SK-N-SH (cell line): Measurements from ENCODE around the gene ADAMTS13. TPM values are rescaled to one million over a fixed set of nuclear protein-coding genes. Genes with fewer than 3 reads are reported as not detected.
A peak's percentile ranks its signal among the peaks of the same experiment; 100 is the strongest.

Experiments
- CTCF ChIA-PET: fragments of 300-600, 350-600 bp; formaldehyde crosslinking; extraction: SDS; loops from one replicate; lab custom pipeline; 2021; lab: Yijun Ruan, JAX
- POLR2A ChIA-PET: fragments of 350-600 bp; sonication (Branson Sonifier 250); formaldehyde crosslinking; extraction: SDS; loops from one replicate; lab custom pipeline; 2020; ENCODE audit warnings: antibody characterized with exemption, inconsistent platforms; lab: Yijun Ruan, JAX
- DNase-seq: peaks from one replicate; pipeline ENCODE4 v3.0.0; 2012
- H2AFZ ChIP-seq: fragments of 200-600 bp; sonication (generic); 2 replicates; pipeline ENCODE4 v1.8.1; 2016; ENCODE audit warnings: antibody characterized with exemption, mild to moderate bottlenecking, low read depth
- H3F3A ChIP-seq: fragments of 200-600 bp; sonication (generic); replicated peaks from 2 replicates; pipeline ENCODE3; 2016; ENCODE audit warnings: antibody characterized with exemption, mild to moderate bottlenecking; ENCODE audit not compliant: insufficient read depth
- H3K27ac ChIP-seq, 2 experiments: fragments of 200-500 bp in 1 of 2; fragments of 200-600 bp in 1 of 2; sonication (Bioruptor generic) in 1 of 2; sonication (generic), shearing (Covaris generic) in 1 of 2; 2 replicates each; pipeline versions ENCODE4 v1.5.1 to v1.6.1; 2014 to 2016; ENCODE audit warnings: low read depth in 2 of 2, inconsistent platforms in 1 of 2, low read length in 1 of 2, mild to moderate bottlenecking in 1 of 2, mixed read lengths in 1 of 2
- H3K27me3 ChIP-seq: fragments of 200-600 bp; sonication (generic), shearing (Covaris generic); 2 replicates; pipeline ENCODE4 v1.6.1; 2016; ENCODE audit warnings: mixed run types; ENCODE audit not compliant: insufficient read depth
- H3K36me3 ChIP-seq, 2 experiments: fragments of 200-500 bp in 1 of 2; fragments of 200-600 bp in 1 of 2; sonication (Bioruptor generic) in 1 of 2; sonication (generic) in 1 of 2; replicated peaks in 1 of 2; 2 replicates each; pipeline versions ENCODE3 to v1.5.1; 2014 to 2016; ENCODE audit warnings: low read length in 1 of 2, mild to moderate bottlenecking in 1 of 2; ENCODE audit not compliant: insufficient read depth in 2 of 2, control insufficient read depth in 1 of 2
- H3K4me1 ChIP-seq, 2 experiments: fragments of 200-500 bp in 1 of 2; fragments of 200-600 bp in 1 of 2; sonication (Bioruptor generic) in 1 of 2; sonication (generic), shearing (Covaris generic) in 1 of 2; 2 replicates each; pipeline versions ENCODE4 v1.5.1 to v1.6.1; 2014 to 2016; ENCODE audit warnings: low read depth in 1 of 2, low read length in 1 of 2, mixed run types in 1 of 2; ENCODE audit not compliant: insufficient read depth in 2 of 2, control insufficient read depth in 1 of 2
- H3K4me2 ChIP-seq: fragments of 200-600 bp; sonication (generic), shearing (Covaris generic); 2 replicates; pipeline ENCODE4 v1.6.1; 2017; ENCODE audit warnings: mixed run types
- H3K4me3 ChIP-seq, 2 experiments: fragments of 200-500 bp in 1 of 2; fragments of 200-600 bp in 1 of 2; sonication (Bioruptor generic) in 1 of 2; sonication (generic), shearing (Covaris generic) in 1 of 2; 2 replicates each; pipeline versions ENCODE4 v1.5.1 to v1.8.1; 2014 to 2016; ENCODE audit warnings: low read depth in 2 of 2, inconsistent platforms in 1 of 2, low read length in 1 of 2, mild to moderate bottlenecking in 1 of 2, mixed read lengths in 1 of 2, moderate library complexity in 1 of 2
- H3K79me2 ChIP-seq: fragments of 200-600 bp; sonication (generic); 2 replicates; pipeline ENCODE4 v1.8.1; 2017; ENCODE audit warnings: mild to moderate bottlenecking; ENCODE audit not compliant: insufficient read depth
- H3K9ac ChIP-seq: fragments of 200-600 bp; sonication (generic); 2 replicates; pipeline ENCODE4 v1.6.1; 2017; ENCODE audit warnings: mixed run types
- H3K9me2 ChIP-seq: fragments of 200-600 bp; sonication (generic); 2 replicates; pipeline ENCODE4 v1.6.1; 2017; ENCODE audit warnings: mixed run types
- H3K9me3 ChIP-seq: fragments of 200-600 bp; sonication (generic); 2 replicates; pipeline ENCODE4 v1.6.1; 2017; ENCODE audit warnings: mixed run types, mild to moderate bottlenecking, moderate library complexity
- H4K20me1 ChIP-seq: fragments of 200-600 bp; sonication (generic); 2 replicates; pipeline ENCODE4 v1.6.1; 2017; ENCODE audit warnings: mild to moderate bottlenecking, mixed run types; ENCODE audit not compliant: insufficient read depth
- CHD2 ChIP-seq: fragments of 150-350 bp; IDR thresholded peaks from 2 replicates; pipeline ENCODE4 v1.6.1; 2018; ENCODE audit warnings: low read length; ENCODE audit not compliant: partially characterized antibody
- EP300 ChIP-seq, 2 experiments: IDR thresholded peaks; 2 replicates each; pipeline versions ENCODE4 v1.4.0 to v1.6.1; 2012; ENCODE audit warnings: borderline replicate concordance in 1 of 2, low read depth in 1 of 2, low read length in 1 of 2
- FOXJ3 ChIP-seq: sonication (generic); formaldehyde crosslinking; IDR thresholded peaks from 2 replicates; pipeline ENCODE4 v1.5.1; 2020; ENCODE audit warnings: mild to moderate bottlenecking, missing genetic modification reagents
- GATA2 ChIP-seq: sonication (generic); formaldehyde crosslinking; IDR thresholded peaks from 2 replicates; pipeline ENCODE4 v1.5.0; 2020; ENCODE audit warnings: mild to moderate bottlenecking, missing genetic modification reagents
- MEF2A ChIP-seq: IDR thresholded peaks from 2 replicates; pipeline ENCODE4 v1.4.0; 2012; ENCODE audit warnings: low read depth, borderline replicate concordance
- MXI1 ChIP-seq: IDR thresholded peaks from 2 replicates; pipeline ENCODE4 v1.6.1; 2012; ENCODE audit warnings: mild to moderate bottlenecking, low read depth, low read length, improper control_type of control experiment
- NFIC ChIP-seq: IDR thresholded peaks from 2 replicates; pipeline ENCODE4 v1.4.0; 2012; ENCODE audit warnings: borderline replicate concordance
- NRF1 ChIP-seq: IDR thresholded peaks from 2 replicates; pipeline ENCODE4 v1.6.1; 2012; ENCODE audit warnings: low read depth, mild to moderate bottlenecking, low read length
- POLR2AphosphoS5 ChIP-seq: IDR thresholded peaks from 2 replicates; pipeline ENCODE4 v1.6.1; 2012; ENCODE audit warnings: low read depth, low read length
- RCOR1 ChIP-seq: fragments of 150-350 bp; IDR thresholded peaks from 2 replicates; pipeline ENCODE4 v1.6.1; 2017; ENCODE audit warnings: antibody characterized with exemption, low read length
- RXRA ChIP-seq: IDR thresholded peaks from 2 replicates; pipeline ENCODE4 v1.4.0; 2012; ENCODE audit warnings: low read depth, mild to moderate bottlenecking, borderline replicate concordance
- SMC3 ChIP-seq: IDR thresholded peaks from 2 replicates; pipeline ENCODE4 v1.6.1; 2012; ENCODE audit warnings: low read depth, low read length, improper control_type of control experiment
- TEAD4 ChIP-seq: IDR thresholded peaks from 2 replicates; pipeline ENCODE4 v1.4.0; 2012; ENCODE audit warnings: mild to moderate bottlenecking, borderline replicate concordance; ENCODE audit not compliant: insufficient read depth
- WGBS: methylation state at CpG from one replicate; pipeline ENCODE4 v1.1.6; 2017; ENCODE audit warnings: low lambda C conversion rate; 5-methylcytosine and 5-hydroxymethylcytosine counted together
- polyA plus RNA-seq, 3 experiments: library from polyadenylated mRNA; depleted of rRNA; stranded (reverse); fragments of >200 nt; gene quantifications; 2 replicates each; pipeline ENCODE4 v1.2.3, GENCODE V29; 2012
- TF ChIP-seq, protein P1 (sequence below): IDR thresholded peaks from 2 replicates; pipeline ENCODE4 v1.4.0; 2012; ENCODE audit warnings: low read depth

ADAMTS13 gene
- polyA plus RNA-seq, 1 of the 3 experiments (the other 2 are of a cell fraction), result 10.6 TPM

GRCh38 chr9:133505186-133505830, 83.1 kb downstream of the ADAMTS13 start:
- Histone ChIP-seq H3K36me3 (no peaks in the 10 kb centered on the region), H4K20me1 (no peaks in the 10 kb centered on the region), H3K9ac (no peak overlapping the region), H3K4me1 (peaks cover 0 to 40% of the 10 kb centered on the region in 2 experiments; a peak in 1 of 4 replicates), H3K4me3 (no peak overlapping the region), H3K9me2 (no peaks in the 10 kb centered on the region), H2AFZ (no peak overlapping the region), H3K79me2 (no peaks in the 10 kb centered on the region), H3K9me3 (no peaks in the 10 kb centered on the region), H3K27me3 (no peaks in the 10 kb centered on the region), H3K4me2 (no peak overlapping the region), H3K27ac (peak overlapping the region in 1 of 2 experiments; percentile 91; a peak in 2 of 4 replicates), H3F3A (no peaks in the 10 kb centered on the region)
- WGBS, result 79% methylated on average over 12 of the region's 13 CpGs
- TF ChIP-seq NFIC, result no peak
- TF ChIP-seq RCOR1, result no peak
- TF ChIP-seq MXI1, result no peak
- no peak for TF ChIP-seq RXRA
- TF ChIP-seq NRF1, result no peak
- no peak for TF ChIP-seq FOXJ3 (CRISPR knock-in tag)
- TF ChIP-seq, protein P1, sequence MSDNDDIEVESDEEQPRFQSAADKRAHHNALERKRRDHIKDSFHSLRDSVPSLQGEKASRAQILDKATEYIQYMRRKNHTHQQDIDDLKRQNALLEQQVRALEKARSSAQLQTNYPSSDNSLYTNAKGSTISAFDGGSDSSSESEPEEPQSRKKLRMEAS, result no peak
- no peak for TF ChIP-seq MEF2A
- no peak for TF ChIP-seq POLR2AphosphoS5
- TF ChIP-seq SMC3, result no peak
- TF ChIP-seq TEAD4, result no peak
- ChIA-PET POLR2A (interaction anchor here (0.8 to 1.9 kb wide), 8 partner anchors 9 to 156 kb away, joined by 3 to 8 read pairs (median 4); partner anchors contain the start of gene DBH), CTCF (interaction anchor here (0.6 to 1.5 kb wide), 5 partner anchors 11 to 276 kb away, joined by 3 to 7 read pairs (median 4); no protein-coding TSS in a partner anchor)
- DNase-seq, result peak; percentile 36

- 51% methylated on average over 15 of the region's 23 CpGs for WGBS
- Histone ChIP-seq H3K27ac (peak overlapping the region in 1 of 2 experiments; percentile 91; a peak in 2 of 4 replicates), H3K79me2 (no peaks in the 10 kb centered on the region), H2AFZ (no peak overlapping the region), H3K4me3 (no peak overlapping the region), H4K20me1 (no peaks in the 10 kb centered on the region), H3K9me2 (no peaks in the 10 kb centered on the region)
- DNase-seq, result peak; percentile 88
- POLR2A ChIA-PET, result interaction anchor here (0.6 to 1.9 kb wide), 11 partner anchors 8 to 173 kb away, joined by 3 to 8 read pairs (median 4); partner anchors contain the start of genes ADAMTSL2 and DBH
- TF ChIP-seq GATA2 (peak; percentile 73), RCOR1 (peak; percentile 18; the same call in 1 of the 2 replicates), CHD2 (peak; percentile 27), EP300 (IDR thresholded peaks at IDR 0.05; ENCODE audit: borderline replicate concordance in 1 of 2, low read depth in 1 of 2, low read length in 1 of 2) (peak; percentile 8 to 48; a peak in 1 of 4 replicates), TEAD4 (no peak)
- TF ChIP-seq, all 33 proteins: peak for 4
- no peaks in the 10 kb centered on the region for H3K27me3 ChIP-seq
- CTCF ChIA-PET, result interaction anchor here (0.6 to 1.5 kb wide), 4 partner anchors 12 to 91 kb away, joined by 3 to 7 read pairs (median 4); no protein-coding TSS in a partner anchor
- no peak overlapping the region for H3K9ac ChIP-seq
- no peaks in the 10 kb centered on the region for H3K9me3 ChIP-seq
- H3K36me3 ChIP-seq, result no peaks in the 10 kb centered on the region
- H3K4me1 ChIP-seq, result peaks cover 0 to 44% of the 10 kb centered on the region in 2 experiments; a peak in 1 of 4 replicates
- H3K4me2 ChIP-seq, result no peak overlapping the region
- H3F3A ChIP-seq, result no peaks in the 10 kb centered on the region
These were observed 83.9 kb downstream of the ADAMTS13 start for GRCh38 chr9:133505901-133506652.
